Superior temporal gyrus (tissue), 1 donor: ENCODE measurements around the gene SEBOX.

Experiments
- DNase-seq: peaks from one replicate; pipeline ENCODE4 v3.0.0-alpha.2; 2016; ENCODE audit errors: extremely low spot score

SEBOX gene

GRCh38 chr17:28394337-28395116 lies 29.5 kb upstream of the SEBOX start:
- no peak for DNase-seq

DNA sequence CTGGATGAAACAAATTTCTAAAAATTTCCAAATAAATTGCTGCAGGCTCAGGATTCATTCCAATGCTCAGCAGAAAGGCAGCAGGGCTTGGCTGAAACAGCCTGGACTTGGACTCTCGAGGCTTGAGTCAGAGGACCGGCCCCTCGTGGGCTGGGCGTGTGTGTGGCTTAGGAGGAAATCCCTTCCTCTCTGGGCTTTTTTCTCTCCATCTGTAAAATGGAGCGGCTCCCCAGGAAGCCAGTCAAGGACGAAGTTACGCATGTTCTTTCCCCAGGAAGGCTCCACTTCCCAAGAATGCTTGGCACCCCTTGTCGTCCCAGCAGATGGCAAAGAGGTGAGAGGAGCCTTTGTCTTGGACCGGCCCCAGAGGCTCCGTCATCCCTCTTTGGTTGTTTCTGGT lies 27.5 kb upstream of the SEBOX start:
- no peak for DNase-seq

DNA sequence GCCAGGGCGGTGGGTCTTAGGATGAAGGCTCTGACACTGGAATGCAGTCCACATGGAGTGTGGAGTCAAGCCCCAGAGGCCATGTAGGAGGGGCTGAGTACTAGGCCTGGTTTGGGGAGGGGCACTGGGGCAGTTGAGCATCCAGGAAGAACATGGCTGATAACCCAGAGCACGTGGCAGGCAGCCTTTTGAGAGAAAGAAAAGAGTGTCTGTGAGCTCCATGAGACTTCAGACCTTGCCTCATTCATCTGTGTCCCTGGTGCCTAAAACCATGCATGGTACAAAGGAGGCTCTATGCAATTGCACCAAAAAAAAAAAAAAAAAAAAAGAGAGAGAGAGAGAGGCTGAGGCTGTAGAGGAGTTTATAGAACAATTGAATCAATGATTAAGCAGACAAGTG lies 26.4 kb upstream of the SEBOX start:
- no peak for DNase-seq

GRCh38 chr17:28390984-28391383 lies 26.0 kb upstream of the SEBOX start:
- DNase-seq = no peak

DNA sequence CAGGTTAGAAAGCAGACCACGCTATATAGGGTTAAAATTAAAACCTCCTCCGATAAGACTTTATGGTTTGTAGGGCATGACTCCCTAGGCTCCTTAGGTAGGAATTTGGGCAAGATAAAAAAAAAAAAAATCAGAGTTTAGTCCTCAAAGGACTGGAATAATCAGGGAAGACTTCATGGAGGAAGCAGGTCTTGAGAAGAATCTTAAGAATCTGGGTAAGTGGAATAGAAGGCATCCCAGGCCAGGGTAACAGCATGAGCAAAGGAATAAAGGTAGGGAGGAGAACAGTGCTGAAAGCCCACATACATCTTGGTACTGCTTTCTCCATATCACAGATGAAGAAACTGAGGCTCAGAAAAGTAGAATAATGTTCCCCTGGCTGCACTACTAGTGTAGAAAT lies 25.6 kb upstream of the SEBOX start:
- DNase-seq = no peak

GRCh38 chr17:28390141-28390540 lies 25.1 kb upstream of the SEBOX start:
- DNase-seq = no peak

- DNase-seq = no peak
Observed at GRCh38 chr17:28388106-28388505, 23.1 kb upstream of the SEBOX start.

- DNase-seq = no peak
Observed at GRCh38 chr17:28386391-28386790, 21.4 kb upstream of the SEBOX start.

DNA sequence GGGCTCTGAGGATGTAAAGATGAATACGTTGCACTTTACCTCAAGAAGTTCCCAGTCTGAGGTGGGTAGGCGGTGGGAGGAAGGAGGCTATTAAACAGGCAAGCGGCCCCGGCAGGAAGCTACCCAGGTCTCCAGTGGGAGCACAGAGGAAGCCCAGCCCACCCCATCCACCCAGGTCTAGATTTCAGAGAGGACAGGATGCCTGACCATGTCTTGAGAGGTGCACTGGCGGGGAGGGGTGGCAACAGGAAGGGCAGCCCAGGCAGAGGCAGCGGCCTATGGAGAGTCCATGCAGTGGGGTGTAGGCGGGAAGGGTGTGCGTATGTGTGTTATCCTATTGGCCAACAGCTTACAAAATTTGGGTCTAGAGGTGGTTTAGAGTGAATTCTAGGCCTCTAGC lies 20.4 kb upstream of the SEBOX start:
- no peak for DNase-seq

GRCh38 chr17:28385037-28385400 lies 20.0 kb upstream of the SEBOX start:
- DNase-seq = no peak

DNA sequence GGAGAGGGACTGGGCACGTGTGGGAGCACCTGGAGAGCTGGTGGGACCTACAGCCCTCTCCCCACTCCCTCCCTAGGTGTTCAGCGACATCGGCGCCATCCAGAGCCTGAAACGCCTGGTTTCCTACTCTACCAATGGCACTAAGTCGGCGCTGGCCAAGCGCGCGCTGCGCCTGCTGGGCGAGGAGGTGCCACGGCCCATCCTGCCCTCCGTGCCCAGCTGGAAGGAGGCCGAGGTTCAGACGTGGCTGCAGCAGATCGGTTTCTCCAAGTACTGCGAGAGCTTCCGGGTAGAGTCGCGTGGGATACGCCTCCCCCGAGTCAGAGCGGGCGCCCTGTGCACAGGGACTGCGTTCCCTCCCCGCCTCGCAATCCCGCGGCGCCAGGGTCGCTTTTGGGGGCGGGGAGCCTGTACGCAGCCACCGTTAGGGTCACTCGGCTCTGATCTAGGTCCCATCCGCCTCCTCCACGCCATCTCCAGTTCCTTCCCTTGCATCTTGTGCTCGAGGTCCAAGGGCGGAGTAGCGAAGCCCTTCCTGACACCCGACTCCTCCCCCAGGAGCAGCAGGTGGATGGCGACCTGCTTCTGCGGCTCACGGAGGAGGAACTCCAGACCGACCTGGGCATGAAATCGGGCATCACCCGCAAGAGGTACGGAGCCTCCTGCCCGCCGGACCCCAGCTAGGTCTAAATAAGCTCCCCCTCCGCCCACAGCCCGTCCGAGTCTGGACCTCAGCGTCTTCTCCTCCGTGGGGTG lies 19.5 kb upstream of the SEBOX start:
- DNase-seq = no peak

DNA sequence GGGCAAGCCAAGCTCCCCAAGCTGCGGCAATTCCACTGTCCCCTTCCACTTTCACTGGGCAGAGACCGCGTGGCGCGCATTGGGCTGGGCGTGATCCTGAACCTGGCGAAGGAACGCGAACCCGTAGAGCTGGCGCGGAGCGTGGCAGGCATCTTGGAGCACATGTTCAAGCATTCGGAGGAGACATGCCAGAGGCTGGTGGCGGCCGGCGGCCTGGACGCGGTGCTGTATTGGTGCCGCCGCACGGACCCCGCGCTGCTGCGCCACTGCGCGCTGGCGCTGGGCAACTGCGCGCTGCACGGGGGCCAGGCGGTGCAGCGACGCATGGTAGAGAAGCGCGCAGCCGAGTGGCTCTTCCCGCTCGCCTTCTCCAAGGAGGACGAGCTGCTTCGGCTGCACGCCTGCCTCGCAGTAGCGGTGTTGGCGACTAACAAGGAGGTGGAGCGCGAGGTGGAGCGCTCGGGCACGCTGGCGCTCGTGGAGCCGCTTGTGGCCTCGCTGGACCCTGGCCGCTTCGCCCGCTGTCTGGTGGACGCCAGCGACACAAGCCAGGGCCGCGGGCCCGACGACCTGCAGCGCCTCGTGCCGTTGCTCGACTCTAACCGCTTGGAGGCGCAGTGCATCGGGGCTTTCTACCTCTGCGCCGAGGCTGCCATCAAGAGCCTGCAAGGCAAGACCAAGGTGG lies 16.3 kb upstream of the SEBOX start:
- no peak for DNase-seq

DNA sequence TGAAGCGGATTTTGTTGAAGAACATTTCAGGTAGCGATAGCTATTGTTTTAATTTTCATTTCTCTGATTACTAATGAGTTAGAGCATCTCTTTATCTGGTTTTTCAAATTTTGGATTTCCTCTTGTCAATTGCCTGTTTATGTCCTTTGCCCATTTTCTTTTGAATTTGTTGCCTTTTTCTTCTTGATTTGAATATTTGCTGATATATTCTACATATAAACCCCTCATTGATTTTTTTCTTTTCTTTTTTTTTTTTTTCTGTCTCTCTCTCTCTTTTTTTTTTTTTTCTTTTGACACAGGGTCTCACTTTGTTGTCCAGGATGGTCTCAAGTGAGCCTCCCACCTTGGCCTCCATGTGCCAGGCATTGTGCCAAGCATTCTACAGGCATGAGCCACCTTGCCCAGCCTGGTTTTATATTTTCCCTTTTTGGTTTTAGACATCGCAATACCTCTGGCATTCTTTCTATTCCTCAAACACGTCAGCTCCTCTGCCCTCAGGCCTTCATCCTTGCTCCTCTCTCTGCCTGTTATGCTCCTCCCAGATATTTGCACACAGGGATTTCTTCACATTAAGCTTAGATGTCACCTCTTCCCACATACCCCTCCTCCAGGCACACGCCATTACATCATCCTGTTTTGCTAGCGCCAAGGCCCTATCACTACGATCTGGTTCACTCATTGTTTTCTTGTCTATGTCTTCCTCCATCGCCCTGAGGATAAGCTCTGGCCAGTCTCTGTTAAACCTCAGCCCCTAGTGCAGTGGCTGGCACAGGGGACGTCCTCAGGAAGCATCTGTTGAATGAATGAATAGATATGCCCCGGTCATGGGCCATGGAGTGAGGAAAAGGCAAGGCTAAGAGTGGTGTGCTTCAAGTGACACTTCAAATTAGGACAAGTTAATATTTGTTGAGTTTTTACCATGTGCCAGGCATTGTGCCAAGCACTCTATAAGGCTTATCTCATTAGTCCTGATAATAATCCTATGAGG lies 15.1 kb upstream of the SEBOX start:
- no peak for DNase-seq

- no peak for DNase-seq
Observed at GRCh38 chr17:28372945-28373274, 7.9 kb upstream of the SEBOX start.

DNA sequence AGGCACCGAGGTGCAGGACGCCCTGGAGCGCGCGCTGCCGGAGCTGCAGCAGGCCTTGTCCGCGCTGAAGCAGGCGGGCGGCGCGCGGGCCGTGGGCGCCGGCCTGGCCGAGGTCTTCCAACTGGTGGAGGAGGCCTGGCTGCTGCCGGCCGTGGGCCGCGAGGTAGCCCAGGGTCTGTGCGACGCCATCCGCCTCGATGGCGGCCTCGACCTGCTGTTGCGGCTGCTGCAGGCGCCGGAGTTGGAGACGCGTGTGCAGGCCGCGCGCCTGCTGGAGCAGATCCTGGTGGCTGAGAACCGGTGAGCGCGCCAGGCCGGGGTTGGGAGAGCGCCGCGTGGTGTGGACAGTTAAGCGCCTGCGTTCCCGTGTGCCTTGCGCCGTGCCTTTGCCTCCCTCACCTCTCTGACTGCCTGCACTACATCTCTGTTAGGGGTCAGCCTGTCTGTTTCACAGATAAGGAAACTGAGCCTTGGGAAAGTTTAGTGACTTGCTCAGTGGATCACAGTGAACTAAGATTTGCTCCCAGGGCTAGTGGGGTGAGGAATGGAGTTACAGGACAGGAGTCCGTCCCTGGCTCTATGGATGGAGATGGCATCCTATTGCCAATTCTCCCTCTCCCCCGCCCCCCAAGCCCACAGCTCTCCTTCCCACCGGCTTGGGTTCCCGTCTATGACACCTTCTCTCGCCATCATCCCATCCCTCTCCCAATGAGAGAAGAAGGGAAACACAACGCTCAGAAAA lies 7.4 kb upstream of the SEBOX start:
- DNase-seq = no peak

DNA sequence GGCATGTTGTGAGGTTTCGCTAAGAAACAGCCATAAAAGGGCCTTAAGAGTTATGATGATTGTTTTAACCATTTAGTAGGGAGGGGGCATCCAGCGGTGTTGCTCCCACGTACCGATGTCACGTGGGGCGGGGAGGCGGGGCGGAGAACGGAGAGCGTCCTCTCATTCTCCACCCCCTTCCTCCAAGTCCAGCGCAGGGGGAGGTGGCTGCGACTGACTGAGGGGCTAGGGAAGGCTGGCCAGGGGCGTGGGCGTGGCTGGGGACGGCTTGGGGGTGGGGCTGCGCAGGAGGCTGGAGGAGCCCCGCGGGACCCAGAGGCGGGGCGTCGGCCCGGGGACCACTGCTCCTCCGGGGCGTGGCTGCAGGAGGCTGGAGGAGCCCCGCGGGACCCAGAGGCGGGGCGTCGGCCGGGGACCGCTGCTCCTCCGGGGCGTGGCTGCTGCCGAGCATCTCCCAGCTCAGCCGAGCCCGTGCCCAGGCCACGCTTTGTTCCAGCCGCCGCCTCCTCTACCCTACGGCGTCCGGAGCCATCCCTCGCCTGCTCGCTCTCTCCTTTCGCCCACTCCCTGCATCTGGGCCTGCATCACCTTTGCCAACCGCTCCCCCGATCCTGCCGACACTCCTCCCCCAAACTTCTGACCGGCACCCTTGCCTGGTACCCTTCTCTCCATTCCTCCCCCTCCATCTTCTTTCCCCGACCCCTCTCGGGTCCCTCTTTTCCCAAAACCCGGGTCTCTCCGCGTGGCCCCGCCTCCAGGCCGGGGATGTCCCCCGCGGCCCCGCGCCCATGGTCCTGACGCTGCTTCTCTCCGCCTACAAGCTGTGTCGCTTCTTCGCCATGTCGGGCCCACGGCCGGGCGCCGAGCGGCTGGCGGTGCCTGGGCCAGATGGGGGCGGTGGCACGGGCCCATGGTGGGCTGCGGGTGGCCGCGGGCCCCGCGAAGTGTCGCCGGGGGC lies 6.5 kb upstream of the SEBOX start, which contains the start of gene SARM1:
Gene SARM1, plus strand, starts transcription at position 450 of the 958 bp plus-strand sequence. Its CDS starts 339 bp downstream, at position 789.
- peak; percentile 64 for DNase-seq

GRCh38 chr17:28370744-28371103 lies 5.7 kb upstream of the SEBOX start:
- DNase-seq = no peak

- no peak for DNase-seq
Observed at GRCh38 chr17:28370035-28370743, 5.2 kb upstream of the SEBOX start, which contains the start of gene VTN. TSS of gene VTN (minus strand) at chr17:28370307. CDS start at chr17:28370203, 104 bp downstream.

DNA sequence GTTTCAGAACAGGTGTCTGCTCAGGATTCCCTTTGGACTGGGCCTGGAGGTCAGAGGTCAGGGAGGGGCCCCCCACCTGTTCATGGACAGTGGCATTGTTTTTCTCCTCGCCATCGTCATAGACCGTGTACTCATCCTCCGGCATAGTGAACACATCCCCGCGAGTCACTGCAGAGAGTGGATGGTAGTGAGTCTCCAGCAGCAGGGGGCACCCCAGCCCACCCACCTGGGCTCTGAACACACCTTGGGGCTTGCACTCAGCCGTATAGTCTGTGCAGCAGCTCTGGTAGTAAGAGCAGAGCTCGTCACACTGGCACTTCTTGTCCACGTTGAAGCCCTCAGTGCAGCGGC lies 4.7 kb upstream of the SEBOX start:
- no peak for DNase-seq
